NOMO-1 treated with dmso at 0.1 percent for 144 hours (cell line): ENCODE data around the gene CAMTA1.

ENCODE experiments used
- DNase-seq: peaks from one replicate; lab custom pipeline; 2025; ENCODE audit not compliant: unreplicated experiment; lab: John Stamatoyannopoulos, UW

The CAMTA1 gene

DNA sequence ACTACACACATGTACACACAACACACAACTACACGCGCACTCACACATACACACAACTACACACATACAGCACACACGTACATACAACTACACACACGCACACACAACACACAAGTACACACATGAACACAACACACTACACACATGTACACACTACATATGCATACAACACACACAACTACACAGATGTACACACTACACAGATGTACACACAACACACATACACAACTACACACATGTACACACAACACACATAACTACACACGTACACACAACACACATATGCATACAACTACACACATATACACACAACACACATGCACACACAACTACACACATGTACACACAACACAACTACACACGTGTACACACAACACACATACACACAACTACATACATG lies 318.6 kb downstream of the CAMTA1 start:
- no peak for DNase-seq

DNA sequence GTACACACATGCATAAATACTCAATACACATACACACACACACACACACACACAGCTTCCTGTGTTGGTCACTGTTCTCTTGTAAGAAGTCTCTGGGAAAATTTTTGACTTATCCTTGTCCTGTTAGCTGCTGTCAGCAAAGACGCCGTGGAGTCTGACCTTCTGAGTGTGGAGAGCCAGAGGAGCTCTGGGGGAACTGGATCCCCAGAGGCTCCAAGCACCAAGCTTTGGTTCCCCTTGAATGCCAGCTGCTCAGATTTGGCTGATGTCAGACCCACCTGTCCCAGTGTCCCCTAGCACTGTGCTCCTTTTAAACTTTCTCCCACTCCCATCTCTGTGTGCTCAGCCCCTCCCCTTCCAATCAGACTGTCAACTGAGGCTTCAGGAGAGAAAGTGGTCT lies 319.1 kb downstream of the CAMTA1 start:
- DNase-seq: no peak

DNA sequence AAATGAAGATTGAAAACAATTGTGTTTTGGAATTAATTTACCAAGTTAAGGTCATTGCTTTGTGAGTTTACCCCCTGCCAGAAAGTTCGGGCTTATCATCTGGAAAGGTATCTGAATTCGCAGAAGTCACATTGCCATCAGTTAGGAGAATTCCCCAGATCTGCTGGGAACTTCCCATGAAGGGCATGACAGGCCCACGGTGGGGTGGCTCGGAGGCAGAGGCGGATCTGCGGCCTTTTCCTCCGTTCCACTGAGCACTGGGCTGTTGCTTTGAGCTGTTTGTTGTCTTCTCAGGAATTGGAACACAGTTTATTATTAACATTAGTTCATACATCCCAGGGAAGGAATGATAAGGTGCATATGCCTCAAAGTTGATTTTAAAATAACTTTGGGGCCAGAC lies 320.0 kb downstream of the CAMTA1 start:
- DNase-seq: no peak

DNA sequence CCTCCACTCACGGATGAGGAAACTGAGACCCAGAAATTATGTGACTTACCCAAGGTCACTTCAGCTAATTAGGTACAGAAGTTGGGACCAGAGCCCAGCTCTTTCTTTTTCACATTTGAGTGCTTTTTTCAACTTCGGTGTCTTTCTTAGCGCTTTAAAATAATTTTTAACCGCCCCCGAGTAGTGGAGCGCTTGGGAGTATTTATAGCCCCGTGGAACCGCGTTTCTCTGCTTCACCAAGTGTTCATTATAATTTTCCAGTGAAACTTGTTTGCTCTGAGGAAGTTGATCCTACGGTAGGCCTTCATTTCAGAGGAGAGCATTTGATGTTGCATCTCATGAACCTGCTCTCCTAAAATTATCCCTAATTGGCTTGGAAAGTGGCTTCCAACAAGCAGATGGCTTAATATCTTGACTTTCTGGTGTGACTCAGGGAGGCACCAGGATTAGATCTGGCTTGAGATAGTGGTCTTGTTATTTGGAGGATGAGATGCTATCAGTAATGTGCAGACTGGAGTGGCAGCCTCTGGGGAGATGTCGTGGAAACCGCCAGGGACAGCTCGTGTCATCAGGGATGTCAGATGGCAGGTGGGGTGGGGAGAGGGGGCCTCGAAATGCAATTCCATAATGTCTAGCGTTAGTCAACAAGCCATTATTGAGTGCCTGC lies 321.3 kb downstream of the CAMTA1 start:
- DNase-seq: no peak

DNA sequence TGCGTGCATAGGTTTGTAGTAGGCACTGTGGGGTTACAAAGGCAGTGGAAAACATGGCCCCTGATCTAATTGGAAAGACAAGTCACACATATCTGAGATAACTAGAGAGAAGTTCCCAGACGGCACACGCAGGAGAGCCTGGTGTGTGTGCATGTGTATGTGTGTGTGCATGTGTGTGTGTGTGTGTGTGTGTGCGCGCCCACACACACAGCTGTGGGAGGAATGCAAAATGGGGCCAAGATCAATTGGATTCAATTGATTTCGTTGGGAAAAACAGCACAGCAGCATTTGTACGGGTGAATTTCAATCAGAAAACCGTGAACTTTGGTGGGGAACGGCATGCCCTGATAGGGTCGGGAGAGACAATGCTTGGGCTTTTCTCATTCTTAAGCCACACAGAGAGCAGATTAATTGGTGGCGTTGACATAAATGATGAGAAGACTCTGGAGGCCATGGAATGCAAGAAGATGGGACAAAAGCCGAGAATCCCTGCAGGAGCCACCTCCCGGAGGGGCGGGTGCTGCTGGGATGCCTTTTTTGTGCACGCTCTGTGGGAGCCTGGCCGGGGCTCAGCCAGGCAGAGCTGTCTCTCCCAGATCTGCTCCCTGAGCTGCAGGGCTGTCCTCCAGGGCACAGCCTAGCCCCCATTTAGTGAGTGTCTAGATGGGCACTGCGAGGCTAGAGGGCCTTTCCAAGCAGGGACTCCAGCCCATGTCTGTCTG lies 322.0 kb downstream of the CAMTA1 start:
- DNase-seq: no peak

DNA sequence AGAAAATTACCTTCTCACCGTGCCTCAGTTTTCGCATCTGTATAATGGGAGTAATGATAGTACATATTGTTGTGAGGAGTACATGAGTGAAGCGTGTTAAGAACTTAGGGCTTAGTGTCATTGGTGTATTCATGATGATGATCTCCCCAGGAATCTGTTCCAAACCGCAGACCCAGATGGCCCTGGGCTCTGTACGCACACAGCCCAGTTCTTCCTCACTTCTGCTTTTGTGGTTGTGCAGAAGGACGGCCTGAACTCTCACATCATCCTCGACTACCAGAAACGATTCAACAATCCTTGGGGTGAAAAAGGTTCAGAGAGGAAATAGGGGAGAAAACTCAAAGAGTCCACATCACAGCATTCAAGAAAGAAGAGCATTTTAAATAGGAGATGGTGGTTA lies 323.0 kb downstream of the CAMTA1 start:
- DNase-seq: no peak

DNA sequence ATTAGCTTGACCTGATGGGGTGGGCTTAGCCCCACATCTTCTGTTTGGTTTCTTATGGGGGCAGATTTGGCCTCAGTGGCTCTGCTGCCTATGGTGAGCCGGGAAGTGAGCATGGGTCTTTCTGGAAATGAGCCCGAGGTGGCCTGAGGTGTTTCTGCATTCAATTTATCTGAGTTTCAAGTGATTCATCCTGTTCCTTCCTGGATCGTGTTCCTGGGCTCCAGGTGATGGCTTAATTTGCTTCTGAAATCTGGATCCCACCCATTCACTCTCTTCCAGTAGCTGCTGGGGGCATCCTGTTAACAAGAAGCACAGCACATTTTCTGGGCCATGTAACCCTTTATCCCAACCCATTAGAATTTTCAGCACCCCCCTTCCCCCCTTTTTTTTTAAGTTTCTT lies 324.6 kb downstream of the CAMTA1 start:
- no peak for DNase-seq

DNA sequence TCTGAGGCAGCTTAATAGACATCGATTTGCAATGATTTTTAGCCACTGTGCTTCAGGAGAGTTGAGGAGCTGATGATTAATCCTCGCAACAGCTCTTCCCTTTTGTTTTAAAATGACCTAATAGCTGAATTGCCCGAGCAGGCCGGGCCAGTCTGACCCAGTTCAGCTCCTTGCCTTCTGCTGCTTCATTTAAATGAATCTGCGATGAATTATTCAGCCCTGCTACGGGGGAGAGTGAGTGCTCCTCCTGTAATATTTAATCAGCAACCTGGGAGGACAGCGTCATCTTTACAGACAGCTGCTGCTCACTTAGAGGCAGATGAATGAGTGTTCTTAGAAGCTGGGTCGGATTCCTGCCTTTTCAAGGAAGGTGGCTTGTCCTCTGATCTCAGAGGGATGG lies 325.1 kb downstream of the CAMTA1 start:
- no peak for DNase-seq

DNA sequence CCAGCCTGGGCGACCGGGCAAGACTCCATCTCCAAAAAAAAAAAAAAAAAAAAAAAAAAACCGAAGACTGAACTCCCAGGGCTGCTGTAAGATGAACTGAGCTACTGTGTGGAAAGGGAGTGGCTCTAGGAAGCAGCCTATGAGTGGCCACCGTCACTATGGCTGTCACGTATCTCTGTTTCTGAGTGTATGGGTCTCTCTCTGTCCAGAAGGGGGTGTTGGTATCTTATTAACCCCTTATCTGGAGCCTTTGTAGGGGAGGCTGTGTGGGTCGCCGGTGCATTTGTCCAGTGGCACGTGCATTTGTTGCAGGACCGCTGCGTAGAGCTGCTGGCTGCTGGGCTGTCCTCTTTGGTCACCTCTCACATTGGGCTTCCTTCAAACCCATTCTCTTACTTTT lies 326.6 kb downstream of the CAMTA1 start:
- no peak for DNase-seq

DNA sequence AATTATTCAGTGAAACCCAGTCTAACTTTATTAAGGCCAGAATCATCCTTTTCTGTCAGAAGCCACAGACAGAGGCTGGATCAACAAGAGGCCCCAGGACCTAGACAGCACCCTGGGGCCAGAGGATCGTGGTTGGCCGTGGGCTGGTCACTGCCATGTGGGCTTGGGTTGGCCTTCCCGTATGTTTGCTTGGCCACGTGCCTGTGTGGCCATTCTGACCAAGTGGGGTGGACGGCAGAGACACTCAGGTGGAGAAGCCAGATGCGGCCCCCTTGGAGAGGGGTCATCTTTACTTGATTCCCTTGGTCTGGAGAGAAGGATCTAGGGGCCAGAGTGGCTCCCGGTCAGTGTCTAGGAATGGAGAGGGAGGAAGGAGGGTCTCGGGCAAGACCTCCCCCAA lies 327.9 kb downstream of the CAMTA1 start:
- DNase-seq: no peak

DNA sequence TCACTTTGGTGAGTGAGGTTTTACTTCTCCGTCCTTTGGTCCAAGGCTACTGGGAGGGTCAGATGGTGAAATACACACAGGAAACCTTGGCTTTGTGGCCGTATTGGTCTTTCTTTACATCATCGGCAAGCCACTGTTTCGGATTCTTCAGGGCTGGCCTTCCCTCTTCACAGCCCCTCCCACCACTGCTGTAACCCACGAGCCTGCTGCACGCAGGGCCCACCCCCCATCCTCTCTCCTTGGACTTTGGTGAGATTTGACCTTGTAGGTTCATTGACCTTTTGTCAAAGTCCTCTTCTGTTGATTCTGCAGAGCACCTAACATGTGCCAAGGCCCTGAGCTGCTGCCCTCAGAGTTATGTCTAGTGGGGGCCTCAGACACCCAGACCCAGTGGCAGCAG lies 328.6 kb downstream of the CAMTA1 start:
- DNase-seq: no peak

DNA sequence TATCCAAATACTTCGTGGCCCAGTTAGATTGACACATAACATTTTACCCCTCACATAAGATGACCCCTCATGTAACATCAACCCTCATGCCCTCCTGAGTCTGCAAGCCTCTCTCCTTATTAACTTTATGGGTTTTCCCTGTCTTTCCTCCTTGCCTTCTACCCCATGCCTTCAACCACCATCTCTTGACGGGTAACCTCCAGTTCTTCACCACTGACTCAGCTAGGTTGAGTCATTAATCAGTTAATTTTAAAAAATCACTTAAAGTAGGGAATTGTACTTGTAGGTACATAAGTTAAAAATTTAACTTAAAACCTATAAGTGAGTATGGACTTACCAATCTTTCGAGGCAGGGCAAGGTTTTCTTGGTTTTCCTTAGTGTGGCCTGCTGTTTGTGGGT lies 330.7 kb downstream of the CAMTA1 start:
- DNase-seq: no peak

DNA sequence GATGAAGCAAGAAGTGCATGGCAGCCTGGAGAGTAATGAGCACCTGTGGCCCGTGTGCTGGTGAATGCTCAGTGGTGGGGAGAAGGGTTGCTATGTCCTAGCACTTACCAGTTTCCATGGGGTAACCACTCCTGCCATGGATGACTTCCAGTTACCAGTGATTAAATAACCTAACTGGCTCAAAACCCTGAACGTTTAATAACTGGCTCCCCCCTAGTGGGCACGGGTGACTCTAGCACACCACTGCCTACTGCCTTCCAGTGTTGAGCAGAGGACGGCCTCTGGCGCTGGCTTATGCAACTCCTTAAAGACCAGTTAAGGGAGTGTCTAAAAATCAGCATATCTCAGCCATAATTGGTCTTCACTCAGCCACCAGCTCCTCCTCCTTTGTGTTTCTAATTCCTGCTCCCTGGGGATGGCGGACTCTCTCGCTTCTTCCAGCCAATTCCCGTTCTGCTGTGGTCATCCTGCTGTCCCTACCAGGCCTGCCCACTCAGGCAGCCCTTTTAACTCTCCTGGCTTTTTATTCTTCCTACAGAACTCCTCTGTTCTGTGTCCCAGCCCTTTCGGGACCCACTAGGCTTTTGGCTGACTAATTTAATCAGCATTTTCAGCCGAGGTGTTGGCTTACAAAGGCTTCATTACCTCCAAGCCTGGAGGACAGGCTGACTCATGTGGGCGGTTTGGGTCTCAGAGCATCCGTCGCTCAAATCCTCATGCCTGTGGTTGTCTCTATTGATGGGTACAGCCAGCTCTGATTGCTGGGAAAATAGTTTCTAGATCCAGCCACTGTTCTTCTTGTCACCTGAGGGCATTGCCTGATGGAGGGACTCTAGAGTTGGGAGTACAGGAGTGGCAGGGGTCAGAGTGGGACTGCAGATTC lies 332.4 kb downstream of the CAMTA1 start:
- DNase-seq: no peak

DNA sequence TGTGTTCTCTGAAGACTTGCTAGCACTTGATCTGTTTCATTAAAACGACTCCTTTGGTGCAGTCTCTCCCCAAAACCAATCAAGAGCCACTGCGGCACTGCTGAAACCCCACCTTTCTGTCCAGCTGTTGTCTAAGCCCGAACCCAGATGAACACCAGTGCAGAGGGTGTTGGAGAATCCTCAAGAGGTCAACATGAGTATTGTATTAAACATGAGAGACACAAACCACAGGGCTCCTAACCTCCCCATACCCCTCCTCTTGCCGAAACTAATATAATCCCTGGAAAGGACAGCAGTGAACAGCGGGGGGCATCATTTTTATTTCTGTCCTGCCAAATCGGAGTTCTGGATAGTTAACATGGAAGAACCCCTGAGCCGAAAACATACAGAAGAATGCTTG lies 333.9 kb downstream of the CAMTA1 start:
- DNase-seq: no peak

DNA sequence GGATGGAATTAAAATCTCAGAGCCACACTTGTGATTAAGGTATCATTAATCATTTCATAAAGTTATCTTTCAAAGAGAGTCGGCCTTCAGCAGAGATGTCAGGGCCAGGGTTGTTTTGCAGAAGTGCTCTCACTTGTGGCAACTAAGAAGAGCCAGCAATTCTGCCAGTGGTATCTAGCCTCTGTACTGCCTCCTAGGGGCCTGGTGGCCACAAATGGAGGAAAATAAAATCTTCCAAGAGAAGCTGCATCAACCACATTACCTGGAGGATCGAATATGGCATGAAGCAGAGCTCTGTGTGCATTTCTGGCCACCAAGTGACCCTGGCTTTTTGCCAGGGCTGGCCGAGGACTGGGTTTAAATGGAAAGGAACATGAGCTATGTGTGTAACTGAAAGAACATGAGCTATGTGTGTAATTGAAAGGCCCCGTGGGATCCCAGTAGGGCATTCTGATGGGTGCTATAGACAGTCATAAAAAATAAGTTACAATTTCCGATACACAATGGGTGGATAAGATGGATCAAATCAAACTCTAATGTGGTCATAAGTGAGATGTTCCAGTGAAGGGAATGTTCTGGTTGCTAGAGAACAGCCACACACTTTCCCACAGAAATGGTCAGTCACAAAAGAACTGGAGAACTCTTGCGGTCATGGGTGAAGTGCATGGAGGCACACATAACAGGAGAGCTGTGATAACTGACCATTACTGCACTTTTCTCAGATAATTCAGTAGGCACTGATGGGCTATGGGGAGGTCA lies 335.8 kb downstream of the CAMTA1 start:
- no peak for DNase-seq

DNA sequence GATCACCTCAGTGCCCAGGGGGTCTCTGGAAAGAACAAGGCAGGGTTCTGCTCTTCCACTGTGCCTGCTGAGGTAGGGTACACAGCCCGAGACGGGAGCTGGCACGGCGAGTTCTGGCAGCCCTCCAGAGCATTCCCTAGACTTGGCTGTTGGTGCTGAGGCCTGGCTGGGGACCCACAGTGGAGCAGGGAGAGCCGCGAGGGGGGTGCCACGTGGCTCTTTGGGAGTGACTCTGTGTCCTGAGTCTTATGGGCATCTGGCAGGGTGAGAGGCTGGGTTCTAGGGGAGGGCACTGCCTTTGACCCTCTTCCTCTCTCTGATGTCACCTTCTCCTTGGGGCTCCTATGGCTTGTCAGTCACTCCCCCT lies 336.4 kb downstream of the CAMTA1 start:
- DNase-seq: no peak

DNA sequence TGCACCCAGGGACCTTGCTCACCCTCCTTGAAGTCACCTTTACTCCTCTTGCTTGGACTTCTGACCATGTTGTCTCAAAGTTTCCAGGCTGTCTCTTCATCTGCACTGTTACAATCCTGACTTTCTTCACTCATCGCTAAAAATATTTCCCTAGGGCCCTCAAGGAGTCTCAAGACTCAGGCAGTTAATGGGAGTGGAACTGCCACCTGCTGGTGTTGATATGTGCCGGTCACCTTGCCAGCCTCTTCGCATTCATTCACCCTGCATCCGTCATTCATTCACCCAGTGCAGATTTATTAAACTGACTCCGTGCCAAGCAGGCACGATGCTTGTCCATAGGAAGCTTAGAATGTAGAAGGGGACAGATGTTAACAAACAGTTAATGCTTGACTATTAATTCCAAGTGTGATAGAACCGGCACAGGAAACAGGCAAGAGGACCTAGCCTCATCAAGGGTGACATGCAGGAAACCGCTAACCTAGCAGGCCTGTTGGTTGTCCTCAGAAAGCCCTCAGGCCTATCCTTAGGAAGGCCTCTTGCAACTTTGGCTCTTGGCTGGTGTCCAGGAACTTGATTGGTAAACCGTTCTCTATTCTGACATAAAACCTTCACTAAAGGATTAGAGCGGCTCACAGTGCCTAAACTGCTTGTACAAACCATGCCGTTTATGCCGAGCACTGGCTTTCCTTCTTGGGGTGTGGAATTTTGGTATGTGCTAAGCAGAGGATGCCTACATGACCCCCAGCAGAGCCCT lies 342.2 kb downstream of the CAMTA1 start:
- DNase-seq: no peak

DNA sequence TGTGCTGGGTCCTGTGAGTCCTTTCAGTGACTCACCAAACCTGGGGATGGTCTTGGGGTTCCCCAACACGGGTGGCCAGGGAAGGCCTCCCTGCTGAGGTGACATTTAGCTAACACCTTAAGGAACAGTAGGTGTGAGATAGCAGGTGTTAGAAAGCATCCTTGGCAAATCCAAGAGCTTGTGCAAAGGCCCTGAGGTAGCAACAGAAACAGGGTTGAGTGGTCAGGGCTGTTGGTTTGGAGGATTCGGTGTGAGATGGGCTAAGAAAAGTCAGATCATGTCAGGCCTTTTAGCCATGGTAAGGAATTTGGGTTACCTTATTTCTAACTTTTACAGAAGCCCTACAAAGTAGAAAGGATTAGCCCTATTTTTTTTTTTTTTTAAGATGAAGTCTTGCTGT lies 343.0 kb downstream of the CAMTA1 start:
- DNase-seq: no peak

DNA sequence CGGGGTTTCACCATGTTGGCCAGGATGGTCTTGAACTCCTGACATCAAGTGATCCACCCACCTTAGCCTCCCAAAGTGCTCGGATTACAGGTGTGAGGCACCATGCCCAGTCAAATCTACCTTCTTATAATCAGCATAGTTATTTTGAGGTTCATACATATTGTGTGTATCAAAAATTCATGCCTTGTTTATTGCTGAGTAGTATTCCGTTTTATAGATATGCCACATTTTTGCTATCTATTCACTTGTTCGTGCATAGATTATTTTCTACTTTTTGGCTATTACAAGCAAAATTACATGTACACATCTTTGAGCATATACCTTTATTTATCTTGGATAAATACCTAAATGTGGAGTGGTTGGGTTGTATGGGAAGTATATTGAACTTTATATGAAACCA lies 344.9 kb downstream of the CAMTA1 start:
- no peak for DNase-seq

DNA sequence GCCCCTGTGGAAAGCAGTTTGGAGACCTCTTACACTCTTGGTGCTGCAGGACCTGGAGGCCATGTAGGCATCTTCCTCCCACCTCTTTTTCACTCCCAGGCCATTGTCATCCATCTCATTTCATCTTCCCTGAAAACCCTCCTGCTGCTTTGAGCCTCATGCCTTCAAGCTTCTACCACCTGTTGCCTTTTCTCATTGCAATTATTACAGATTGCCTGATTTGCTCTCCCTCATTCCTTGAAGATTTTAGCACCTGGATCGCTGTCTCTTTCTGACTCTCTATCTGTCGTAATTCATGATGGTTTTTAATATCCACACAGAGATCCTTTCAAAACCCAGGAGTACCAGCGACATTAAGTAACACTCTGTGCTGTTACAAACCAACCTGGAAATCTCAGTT lies 350.2 kb downstream of the CAMTA1 start:
- DNase-seq: no peak
